ENCODE measurements around the gene MAP1B.

Gene MAP1B

GRCh38 chr5:72107131-72107900 lies at the start of gene MAP1B:
TSS of gene MAP1B (plus strand) at chr5:72107475. CDS start at chr5:72107532, 57 bp downstream.
- H3K27ac ChIP-seq, result peak within 1 kb of the TSS; percentile 48; the same call in 1 of the 2 replicates
- TF ChIP-seq CTCF (conservative IDR thresholded peaks at IDR 0.05), result no peak

GRCh38 chr5:72057816-72058215 lies 49.5 kb upstream of the MAP1B start:
- TF ChIP-seq CTCF (conservative IDR thresholded peaks at IDR 0.05), result no peak
- H3K27ac ChIP-seq, result no peak overlapping the region

DNA sequence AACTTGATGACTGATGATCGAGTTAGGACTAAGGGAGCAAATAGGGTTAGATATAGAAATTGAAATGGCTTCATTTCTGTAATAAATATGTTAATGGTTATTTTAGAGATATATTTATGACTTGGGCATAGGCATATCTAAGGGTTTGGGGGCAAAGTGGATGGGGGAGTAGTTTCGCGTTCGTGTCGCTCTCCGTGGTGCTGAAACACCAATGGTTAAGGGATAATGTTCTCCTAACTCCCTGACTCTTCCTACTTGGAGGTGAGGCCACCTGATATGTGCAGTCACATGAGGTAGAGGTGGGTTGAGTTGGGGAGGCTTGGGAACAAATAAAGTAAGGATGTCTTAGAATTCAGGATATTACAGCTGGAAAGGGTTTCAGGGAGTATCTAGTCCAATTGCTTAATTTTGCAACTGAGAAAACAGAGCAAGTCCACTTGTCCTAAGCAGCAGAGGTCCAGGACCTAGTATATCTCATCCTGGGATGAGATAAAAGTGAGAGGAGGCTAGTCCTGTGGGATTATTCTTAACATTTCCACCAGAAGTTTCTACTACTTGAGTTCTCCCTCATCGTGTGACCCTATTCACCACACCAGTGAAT lies 44.0 kb upstream of the MAP1B start:
- no peak for TF ChIP-seq CTCF (conservative IDR thresholded peaks at IDR 0.05)

GRCh38 chr5:72064801-72065570 lies 42.3 kb upstream of the MAP1B start:
- H3K27ac ChIP-seq, result no peak overlapping the region
- TF ChIP-seq CTCF (conservative IDR thresholded peaks at IDR 0.05), result no peak

More for the DNA sequence above, 44.0 kb upstream of the MAP1B start:
- no peak overlapping the region for H3K27ac ChIP-seq

DNA sequence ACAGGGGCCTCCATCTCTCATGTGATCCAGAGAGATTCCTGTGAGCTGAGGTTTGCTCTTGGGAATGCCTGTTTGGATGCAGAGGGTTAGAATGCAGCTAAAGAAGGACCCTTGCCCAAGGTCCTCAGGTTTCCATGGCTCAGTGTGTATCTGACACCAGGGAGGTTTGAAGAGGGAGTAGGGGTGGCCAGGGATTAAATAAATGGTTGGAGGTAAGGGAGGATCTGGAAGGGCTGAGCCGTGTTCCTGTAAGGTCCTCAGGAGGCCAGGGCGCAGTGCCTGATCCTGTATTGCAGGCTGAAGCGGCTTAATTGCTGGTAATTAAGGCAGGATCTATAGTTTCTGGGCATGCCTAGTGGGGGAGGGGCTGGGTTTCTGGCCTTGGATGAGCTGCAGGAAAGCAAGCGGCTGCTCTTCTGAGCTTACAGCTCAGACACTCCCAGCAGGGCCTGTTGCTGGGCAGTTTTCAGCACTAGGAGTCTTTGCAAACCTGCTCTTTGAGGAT lies 41.5 kb upstream of the MAP1B start:
- H3K27ac ChIP-seq, result no peak overlapping the region
- TF ChIP-seq CTCF (conservative IDR thresholded peaks at IDR 0.05), result no peak

- no peak for TF ChIP-seq CTCF (conservative IDR thresholded peaks at IDR 0.05)
These were observed 40.6 kb upstream of the MAP1B start for GRCh38 chr5:72066705-72067107.

More at GRCh38 chr5:72066705-72067107, 40.6 kb upstream of the MAP1B start:
- H3K27ac ChIP-seq, result no peak overlapping the region

All from VCaP (cell line).